Right lobe of liver (tissue), 4 donors: Measurements from ENCODE around the gene PTPRM.

ENCODE experiments used
- POLR2A ChIP-seq: fragments of 450-650 bp; IDR thresholded peaks from one replicate; pipeline ENCODE4 v1.6.1; 2017; ENCODE audit warnings: antibody characterized with exemption, mild to moderate bottlenecking
- TF ChIP-seq, protein P1 (sequence below), 4 donors: fragments of 200-600 bp in 3 of 4; fragments of 450-650 bp in 1 of 4; IDR thresholded peaks; one replicate each; pipeline versions ENCODE4 v1.5.1 to v1.8.0; 2016 to 2022; ENCODE audit warnings: antibody characterized with exemption in 4 of 4, mild to moderate bottlenecking in 2 of 4
- donor health status: DM: no; HTN: no; CAD: no.
- donor health status: DM: no; HTN: no; CAD: no.
- donor health status: DM: no; HTN: yes; CAD: no.

DNA sequence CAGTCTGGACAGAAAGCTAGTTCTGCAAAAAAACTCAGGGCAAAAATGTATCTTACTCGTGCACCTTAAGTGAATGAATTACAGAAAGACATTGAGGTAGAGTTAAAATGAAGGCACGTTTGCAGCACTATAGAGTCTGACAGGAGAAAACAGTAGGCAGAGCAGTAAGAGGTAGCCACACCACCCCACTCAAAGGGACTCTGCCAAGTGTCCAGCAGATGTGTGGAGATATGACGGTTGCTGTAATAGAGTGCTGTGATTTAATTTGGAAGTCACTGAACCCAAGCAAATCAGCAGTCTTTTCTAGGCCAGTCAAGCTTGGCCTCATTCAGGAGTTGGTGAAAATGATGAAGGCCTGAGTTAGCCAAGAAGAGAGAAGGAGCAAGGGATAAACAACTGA, 464.4 kb downstream of the PTPRM start:
- TF ChIP-seq, protein P1, sequence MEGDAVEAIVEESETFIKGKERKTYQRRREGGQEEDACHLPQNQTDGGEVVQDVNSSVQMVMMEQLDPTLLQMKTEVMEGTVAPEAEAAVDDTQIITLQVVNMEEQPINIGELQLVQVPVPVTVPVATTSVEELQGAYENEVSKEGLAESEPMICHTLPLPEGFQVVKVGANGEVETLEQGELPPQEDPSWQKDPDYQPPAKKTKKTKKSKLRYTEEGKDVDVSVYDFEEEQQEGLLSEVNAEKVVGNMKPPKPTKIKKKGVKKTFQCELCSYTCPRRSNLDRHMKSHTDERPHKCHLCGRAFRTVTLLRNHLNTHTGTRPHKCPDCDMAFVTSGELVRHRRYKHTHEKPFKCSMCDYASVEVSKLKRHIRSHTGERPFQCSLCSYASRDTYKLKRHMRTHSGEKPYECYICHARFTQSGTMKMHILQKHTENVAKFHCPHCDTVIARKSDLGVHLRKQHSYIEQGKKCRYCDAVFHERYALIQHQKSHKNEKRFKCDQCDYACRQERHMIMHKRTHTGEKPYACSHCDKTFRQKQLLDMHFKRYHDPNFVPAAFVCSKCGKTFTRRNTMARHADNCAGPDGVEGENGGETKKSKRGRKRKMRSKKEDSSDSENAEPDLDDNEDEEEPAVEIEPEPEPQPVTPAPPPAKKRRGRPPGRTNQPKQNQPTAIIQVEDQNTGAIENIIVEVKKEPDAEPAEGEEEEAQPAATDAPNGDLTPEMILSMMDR (IDR thresholded peaks at IDR 0.05) = no peak
- no peak for TF ChIP-seq POLR2A
